Heart right ventricle (tissue), 16 donors: Measurements from ENCODE around the gene IRAK3. TPM values are rescaled to one million over a fixed set of nuclear protein-coding genes. Genes with fewer than 3 reads are reported as not detected.
"Not testable (repeated sequence)": the region's sequence is repeated elsewhere in the genome, so short reads cannot be mapped to it uniquely, and the experiment has no call there.

ENCODE experiments used
- ATAC-seq, 8 donors: fragments of 200-7000 bp; cut with Tn5 transposase; one replicate each; pipeline ENCODE4 v1.9.1; 2020; ENCODE audit warnings: mild to moderate bottlenecking in 8 of 8, moderate library complexity in 8 of 8, moderate number of reproducible peaks in 1 of 8
- DNase-seq, 2 donors: peaks; one replicate each; pipeline ENCODE4 v3.0.0-alpha.2; 2020
- H3K27ac ChIP-seq, 10 donors: fragments of 200-600 bp; sonication (generic) in 2 of 10; one replicate each; pipeline versions ENCODE4 v1.5.0 to v1.8.0; 2020 to 2022; ENCODE audit warnings: mild to moderate bottlenecking in 3 of 10
- H3K27me3 ChIP-seq, 7 donors: fragments of 200-600 bp; one replicate each; pipeline ENCODE4 v1.8.0; 2021 to 2022; ENCODE audit warnings: mild to moderate bottlenecking in 2 of 7
- H3K36me3 ChIP-seq, 9 donors: fragments of 200-600 bp; sonication (generic) in 1 of 9; one replicate each; pipeline versions ENCODE4 v1.5.0 to v1.8.0; 2020 to 2022; ENCODE audit warnings: mild to moderate bottlenecking in 2 of 9
- H3K4me1 ChIP-seq, 9 donors: fragments of 200-600 bp; sonication (generic) in 1 of 9; one replicate each; pipeline versions ENCODE4 v1.5.0 to v1.8.0; 2020 to 2022; ENCODE audit warnings: mild to moderate bottlenecking in 4 of 9
- H3K4me3 ChIP-seq, 10 donors: fragments of 200-600 bp; sonication (generic) in 2 of 10; one replicate each; pipeline versions ENCODE4 v1.5.0 to v1.8.0; 2020 to 2022; ENCODE audit warnings: mild to moderate bottlenecking in 7 of 10, moderate library complexity in 2 of 10
- H3K9me3 ChIP-seq, 11 donors: fragments of 200-600 bp in 10 of 11; sonication (generic) in 2 of 11; one replicate each; pipeline versions ENCODE4 v1.5.0 to v1.8.0; 2013 to 2022; ENCODE audit warnings: mild to moderate bottlenecking in 2 of 11, control low read depth in 1 of 11, moderate library complexity in 1 of 11
- CTCF ChIP-seq, 9 donors: fragments of 200-600 bp; sonication (generic) in 2 of 9; IDR thresholded peaks; one replicate each; pipeline versions ENCODE4 v1.5.0 to v1.8.0; 2021 to 2022; ENCODE audit warnings: antibody characterized with exemption in 9 of 9, mild to moderate bottlenecking in 5 of 9, moderate library complexity in 1 of 9
- WGBS, 2 donors: extraction: QIAGEN DNeasy Blood & Tissue Kit; methylation state at CpG; one replicate each; pipeline ENCODE4 v1.1.7; 2013; ENCODE audit warnings: inconsistent platforms in 1 of 2; 5-methylcytosine and 5-hydroxymethylcytosine counted together
- intact Hi-C, 10 donors: fragments of 100-400 bp; cut with DNase I; formaldehyde crosslinking; loops; one replicate each; pipeline versions ENCODE4 v1.11.1 to v1.14.2; 2022
- polyA plus RNA-seq, 2 donors: library from polyadenylated mRNA; stranded (reverse); fragments of 200-250 nt; gene quantifications; one replicate each; pipeline ENCODE4 v1.2.3, GENCODE V29; 2013
- total RNA-seq, 10 donors: library from RNA; stranded (reverse); fragmentation: NEBNext Ultra II Directional in 3 of 10; extraction: Animal tissue kit (Norgen Biotek cat#: 25700) in 3 of 10; gene quantifications; one replicate each; pipeline versions ENCODE4 v1.2.1 to v1.2.4, GENCODE V29; 2021 to 2023
- donor health status: Arrhythmogenic right ventricular cardiomyopathy.
- donor health status: ischemic (EF 13 %, LVEDD 7.1; RV severe dilation, severe dysfunction).
- donor health status: healthy with polysubstance abuse.
- donor health status: DM: no; HTN: yes; CAD: no.
- donor health status: DM: no; HTN: no; CAD: no.
- donor health status: ischemic (EF 25% LVEDD 6.9; RV normal size, moderate dysfunction).
- donor health status: ischemic (EF 25% LVEDD 5.7; RV mildly dilated, moderate dysfunction).
- donor health status: healthy.
- donor health status: DM: yes; HTN: yes; CAD: no.
- donor health status: Ischemic cardiomyopathy.
- donor health status: ischemic (EF 35%, LVEDD 5.7; RV mildly dilated, moderate dysfunction).
- donor health status: nonischemic (EF 11% LVEDD 7.7; RV severe dilation, severe dysfunction).
- donor health status: DM: yes; HTN: yes; CAD: no.
- donor health status: PGD.
- donor health status: ischemic (EF 29% LVEDD 5.4; RV normal size, mild dysfunction).
- donor health status: nonischemic (EF 23%, LVEDD 6.1; RV moderate dilation, normal function).

Gene IRAK3
- total and polyA plus RNA-seq, 12 donors: 2.8 to 9.3 (median 4.3) TPM

- DNase-seq (peak; percentile 89 to 91), ATAC-seq (peak; percentile 95 to 99 (median 98))
- Histone ChIP-seq H3K27me3 (no peaks in the 10 kb centered on the region), H3K9me3 (peaks cover 0 to 12% (median 0%) of the 10 kb centered on the region in 11 donors), H3K36me3 (peaks cover 0 to 11% (median 0%) of the 10 kb centered on the region in 9 donors), H3K27ac (peak within 1 kb of the TSS; percentile 91 to 100 (median 98)), H3K4me3 (peak within 1 kb of the TSS; percentile 51 to 90 (median 78)), H3K4me1 (peaks cover 3 to 47% (median 22%) of the 10 kb centered on the region in 9 donors)
- intact Hi-C loops: loop anchor here in 6 of 10 donors (1.0 to 10.0 kb wide), 10 partner anchors 19 to 525 kb away; partner anchors contain the start of genes HELB (in 2 of the 6), IRAK3 (in 2 of the 6) and LLPH (in 1 of the 6)
- peak; percentile 53 to 85 (median 62) for TF ChIP-seq CTCF (IDR thresholded peaks at IDR 0.05)
- WGBS, 2 donors: 0% methylated on average over 67 of the region's 67 CpGs
These were observed 19.5 kb upstream of the IRAK3 start, which contains the start of gene TMBIM4 for GRCh38 chr12:66169221-66170170. TMBIM4 (minus strand) TSS chr12:66169996; CDS start chr12:66169951, 45 bp downstream.

- Histone ChIP-seq H3K9me3 (peaks cover 0 to 1% (median 0%) of the 10 kb centered on the region in 11 donors), H3K27me3 (no peaks in the 10 kb centered on the region), H3K27ac (peak overlapping the region in 9 of 10 donors; percentile 91 to 100 (median 98)), H3K36me3 (peaks cover 0 to 11% (median 0%) of the 10 kb centered on the region in 9 donors), H3K4me3 (peak overlapping the region; percentile 51 to 90 (median 78)), H3K4me1 (peaks cover 3 to 43% (median 22%) of the 10 kb centered on the region in 9 donors)
- WGBS, 2 donors: 91 to 93% methylated on average over 3 of the region's 3 CpGs
- no peak for TF ChIP-seq CTCF (IDR thresholded peaks at IDR 0.05)
- intact Hi-C loops: loop anchor here in 4 of 10 donors (2.0 to 10.0 kb wide), 3 partner anchors 18 to 64 kb away; partner anchors contain the start of gene IRAK3 (in 1 of the 4)
- no peak for DNase-seq
- ATAC-seq: no peak
These were observed 18.4 kb upstream of the IRAK3 start for GRCh38 chr12:66170606-66171005.

GRCh38 chr12:66174391-66175325, 14.4 kb upstream of the IRAK3 start:
- ATAC-seq, H3K27ac ChIP-seq, DNase-seq, H3K9me3 ChIP-seq, H3K4me3 ChIP-seq, H3K27me3 ChIP-seq, H3K36me3 ChIP-seq: not testable (repeated sequence)
- intact Hi-C loops: loop anchor here in 2 of 10 donors (10.0 kb wide), 1 partner anchor 60 kb away; no protein-coding TSS in a partner anchor
- peaks cover 0 to 30% (median 3%) of the 10 kb centered on the region in 9 donors for H3K4me1 ChIP-seq
- WGBS, 2 donors: 96 to 97% methylated on average over 43 to 54 of the region's 54 CpGs

GRCh38 chr12:66176105-66176900, 12.7 kb upstream of the IRAK3 start:
- no peak for ATAC-seq
- intact Hi-C loops: loop anchor here in 2 of 10 donors (10.0 kb wide), 1 partner anchor 58 kb away; no protein-coding TSS in a partner anchor
- H3K27ac ChIP-seq: peak overlapping the region in 1 of 10 donors; percentile 2
- no peak for TF ChIP-seq CTCF (IDR thresholded peaks at IDR 0.05)
- H3K36me3 ChIP-seq: no peaks in the 10 kb centered on the region
- H3K9me3 ChIP-seq: peaks cover 0 to 2% (median 0%) of the 10 kb centered on the region in 11 donors
- H3K4me3 ChIP-seq: no peak overlapping the region
- WGBS, 2 donors: 41 to 42% methylated on average over 1 of the region's 1 CpG
- peaks cover 0 to 4% (median 0%) of the 10 kb centered on the region in 7 donors for H3K27me3 ChIP-seq
- no peak for DNase-seq
- peaks cover 0 to 24% (median 0%) of the 10 kb centered on the region in 9 donors for H3K4me1 ChIP-seq
